LNCAP (cell line): Measurements from ENCODE around the gene LPP.

Experiments used
- TF ChIP-seq, protein P1 (sequence below): fragments of 450-650 bp; IDR thresholded peaks from 2 replicates; pipeline ENCODE4 v1.5.1; 2017; ENCODE audit warnings: mild to moderate bottlenecking

The LPP gene

DNA sequence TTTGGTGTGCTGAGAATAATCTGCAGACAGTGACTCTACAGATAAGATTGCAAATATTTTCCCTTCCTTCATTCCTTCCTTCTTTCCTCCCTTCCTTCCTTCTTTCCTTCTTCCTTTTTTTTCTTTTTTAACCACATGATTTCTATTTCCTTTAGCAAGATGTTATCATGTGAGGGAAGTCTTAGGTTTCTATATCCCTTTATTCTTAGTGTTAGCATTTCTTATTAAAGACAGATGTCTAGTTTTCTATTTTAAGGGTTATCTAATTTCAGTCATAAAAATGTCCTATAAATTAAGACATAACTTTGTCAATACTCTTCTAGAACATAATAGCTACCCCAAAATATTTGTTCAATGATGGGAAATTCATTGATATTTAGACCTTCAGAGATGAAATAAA lies 470.9 kb downstream of the LPP start:
- TF ChIP-seq, protein P1, sequence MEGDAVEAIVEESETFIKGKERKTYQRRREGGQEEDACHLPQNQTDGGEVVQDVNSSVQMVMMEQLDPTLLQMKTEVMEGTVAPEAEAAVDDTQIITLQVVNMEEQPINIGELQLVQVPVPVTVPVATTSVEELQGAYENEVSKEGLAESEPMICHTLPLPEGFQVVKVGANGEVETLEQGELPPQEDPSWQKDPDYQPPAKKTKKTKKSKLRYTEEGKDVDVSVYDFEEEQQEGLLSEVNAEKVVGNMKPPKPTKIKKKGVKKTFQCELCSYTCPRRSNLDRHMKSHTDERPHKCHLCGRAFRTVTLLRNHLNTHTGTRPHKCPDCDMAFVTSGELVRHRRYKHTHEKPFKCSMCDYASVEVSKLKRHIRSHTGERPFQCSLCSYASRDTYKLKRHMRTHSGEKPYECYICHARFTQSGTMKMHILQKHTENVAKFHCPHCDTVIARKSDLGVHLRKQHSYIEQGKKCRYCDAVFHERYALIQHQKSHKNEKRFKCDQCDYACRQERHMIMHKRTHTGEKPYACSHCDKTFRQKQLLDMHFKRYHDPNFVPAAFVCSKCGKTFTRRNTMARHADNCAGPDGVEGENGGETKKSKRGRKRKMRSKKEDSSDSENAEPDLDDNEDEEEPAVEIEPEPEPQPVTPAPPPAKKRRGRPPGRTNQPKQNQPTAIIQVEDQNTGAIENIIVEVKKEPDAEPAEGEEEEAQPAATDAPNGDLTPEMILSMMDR, result no peak

DNA sequence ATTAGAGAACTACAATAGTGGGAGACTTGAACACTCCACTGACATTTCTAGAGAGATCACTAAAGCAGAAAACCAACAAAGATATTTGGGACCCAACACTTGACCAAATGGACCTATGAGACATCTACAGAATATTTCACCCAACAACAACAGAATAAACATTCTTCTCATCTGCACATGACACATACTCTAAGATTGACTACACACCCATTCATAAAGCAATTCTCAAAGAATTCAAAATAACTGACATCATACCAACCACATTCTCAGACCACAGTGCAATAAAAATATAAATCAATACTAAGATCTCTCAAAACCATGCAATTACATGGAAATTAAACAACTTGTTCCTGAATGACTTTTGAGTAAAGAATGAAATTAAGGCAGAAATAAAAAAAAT lies 473.7 kb downstream of the LPP start:
- TF ChIP-seq, protein P1, result no peak

DNA sequence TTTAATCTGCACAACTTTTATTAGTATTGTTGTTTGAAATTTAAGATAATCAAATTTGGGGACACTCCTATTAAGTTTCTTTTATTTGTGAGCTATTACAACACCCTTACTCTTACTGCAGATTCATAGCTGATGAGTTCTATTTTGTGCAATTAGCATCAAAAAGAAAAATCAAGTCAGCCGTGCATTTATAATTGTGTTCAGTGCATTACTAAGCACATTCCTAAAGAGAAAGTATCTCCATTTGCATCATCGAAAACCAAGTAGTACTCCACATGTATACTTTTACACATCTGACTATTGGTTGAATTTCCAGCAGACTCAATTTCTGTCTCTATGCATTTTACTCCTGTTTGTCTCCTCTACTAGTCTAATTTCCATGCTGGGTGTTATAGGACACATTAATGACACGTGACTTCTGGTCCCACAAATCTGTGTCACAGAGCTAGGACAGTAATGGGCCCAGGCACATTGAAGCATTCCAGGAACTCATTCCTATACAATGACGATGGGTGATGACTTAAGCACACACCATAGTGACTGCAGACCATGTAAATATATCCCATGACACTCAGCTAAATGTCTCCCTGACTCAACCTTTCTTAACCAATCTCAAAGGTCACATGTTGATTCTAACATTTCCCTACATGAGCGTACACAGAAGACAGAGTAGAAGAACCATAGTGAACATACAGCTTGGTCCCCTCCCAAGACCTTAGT lies 477.5 kb downstream of the LPP start:
- TF ChIP-seq, protein P1, result no peak

DNA sequence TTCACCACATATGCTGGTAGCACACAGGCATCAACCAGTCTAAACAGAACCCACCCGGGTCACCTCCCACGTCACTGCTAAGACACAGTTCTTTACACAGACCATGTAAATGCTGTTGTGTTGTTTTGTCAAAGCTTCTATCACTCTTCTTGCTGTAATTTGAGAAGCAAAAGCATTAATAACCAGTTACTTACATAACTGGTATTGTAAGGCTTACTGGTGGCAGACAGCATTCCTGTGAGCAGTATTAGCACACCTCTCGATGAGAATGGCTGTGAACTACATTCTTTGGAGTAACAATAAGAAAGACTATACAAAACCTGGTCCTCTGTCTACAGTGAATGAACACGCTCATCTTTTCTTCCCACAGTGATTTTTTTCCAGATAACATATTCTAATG lies 479.2 kb downstream of the LPP start:
- TF ChIP-seq, protein P1, result no peak

DNA sequence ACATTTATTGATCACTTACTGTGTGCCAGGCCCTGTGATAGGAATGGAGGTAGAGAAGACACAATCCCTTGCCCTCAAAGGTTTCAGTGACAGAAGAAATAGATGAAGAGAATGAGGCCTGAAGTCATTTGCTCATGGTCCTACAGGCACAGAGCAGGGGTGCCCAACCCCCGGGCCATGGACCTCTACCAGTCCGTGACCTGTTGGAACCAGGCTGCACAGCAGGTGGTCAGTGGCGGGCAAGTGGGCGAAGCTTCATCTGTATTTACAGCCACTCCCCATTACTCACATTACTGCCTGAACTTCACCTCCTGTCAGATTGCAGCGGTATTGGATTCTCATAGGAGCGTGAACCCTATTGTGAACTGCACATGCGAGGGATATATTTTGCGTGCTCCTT lies 480.3 kb downstream of the LPP start:
- TF ChIP-seq, protein P1, result no peak

DNA sequence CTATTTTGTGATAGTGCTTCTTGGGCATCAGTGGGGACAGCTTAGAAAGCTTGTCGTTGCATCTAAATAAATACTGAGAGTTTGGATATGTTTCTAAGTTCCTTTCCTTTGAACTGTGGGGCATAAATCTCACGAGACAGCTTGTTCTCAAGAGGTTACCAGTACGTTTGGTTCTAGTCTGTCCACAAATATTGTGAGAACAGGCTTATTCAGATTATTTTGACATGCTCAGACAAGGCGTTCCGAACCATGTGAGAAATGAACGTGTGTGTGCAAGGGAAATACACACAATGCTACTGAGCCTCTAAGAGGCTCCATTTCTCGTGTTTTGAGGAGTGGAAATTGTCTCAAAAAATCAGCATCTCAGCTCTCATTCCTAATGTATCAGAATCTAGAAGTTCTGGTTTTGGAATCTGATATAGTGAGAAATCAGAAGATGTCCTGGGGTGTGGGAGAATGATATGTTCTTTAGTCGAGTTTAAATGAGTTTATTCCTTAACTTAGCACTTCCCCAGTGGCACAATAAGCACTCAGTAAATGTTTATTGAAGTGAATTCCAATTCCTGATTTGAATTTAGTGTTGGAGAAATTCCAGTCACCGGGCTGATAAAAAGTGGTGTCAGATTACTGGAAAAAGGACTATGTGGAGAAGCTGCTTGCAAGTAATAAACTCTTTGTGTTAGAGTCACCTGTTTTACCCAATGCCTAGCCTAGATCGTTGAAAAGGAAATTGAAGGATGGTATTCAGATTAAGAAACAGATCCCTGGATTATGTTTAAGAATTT lies 481.5 kb downstream of the LPP start:
- TF ChIP-seq, protein P1, result no peak

DNA sequence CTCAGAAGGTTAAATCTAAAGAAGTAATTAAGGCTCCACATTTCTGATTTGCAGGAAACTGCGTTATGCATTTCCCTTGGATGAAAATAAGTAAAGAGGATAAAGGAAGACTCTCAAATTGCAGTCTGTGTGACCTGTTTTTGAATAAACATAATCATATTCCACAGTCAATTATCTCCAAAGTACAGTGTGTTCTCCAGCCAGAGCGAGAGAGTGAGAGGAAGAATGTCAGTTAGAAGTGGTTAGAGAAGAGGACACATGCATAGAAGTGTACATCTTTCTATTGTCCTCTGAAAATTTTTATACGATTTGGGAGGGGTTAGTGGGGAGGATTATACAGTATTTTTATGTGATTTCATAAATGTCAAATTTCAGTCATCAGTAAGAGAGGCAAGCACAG lies 487.1 kb downstream of the LPP start:
- TF ChIP-seq, protein P1, result no peak
